ENCODE results near the gene DBET. TPM values are rescaled to one million over a fixed set of nuclear protein-coding genes. Genes with fewer than 3 reads are reported as not detected.
"Not testable (repeated sequence)": the region's sequence is repeated elsewhere in the genome, so short reads cannot be mapped to it uniquely, and the experiment has no call there.

DBET gene
- total RNA-seq, result not detected
- polyA plus RNA-seq, result not detected

- CTCF ChIA-PET (ENCODE audit: partially characterized antibody); intact Hi-C loops (cut with micrococcal nuclease); POLR2A ChIA-PET (ENCODE audit: partially characterized antibody); H3K27me3 ChIP-seq (ENCODE audit: insufficient read depth, low read length); H3K36me3 ChIP-seq (ENCODE audit: insufficient read depth, low read length); H3K27ac Mint-ChIP-seq; DNase-seq; H3K27ac ChIP-seq (ENCODE audit: low read depth, low read length); H3K36me3 Mint-ChIP-seq; H3K9me3 Mint-ChIP-seq; H3K4me3 Mint-ChIP-seq; H3K27me3 Mint-ChIP-seq; H3K4me3 ChIP-seq (ENCODE audit: low read length in 2 of 2); H3K9me3 ChIP-seq (ENCODE audit: control insufficient read depth in 1 of 2, low read length in 2 of 2); H3K4me1 ChIP-seq (ENCODE audit: insufficient read depth, low read length); H3K4me1 Mint-ChIP-seq: not testable (repeated sequence)
These were observed at the start of gene DBET for GRCh38 chr4:190064342-190064741. Gene DBET (plus strand): TSS chr4:190064502.

DNA sequence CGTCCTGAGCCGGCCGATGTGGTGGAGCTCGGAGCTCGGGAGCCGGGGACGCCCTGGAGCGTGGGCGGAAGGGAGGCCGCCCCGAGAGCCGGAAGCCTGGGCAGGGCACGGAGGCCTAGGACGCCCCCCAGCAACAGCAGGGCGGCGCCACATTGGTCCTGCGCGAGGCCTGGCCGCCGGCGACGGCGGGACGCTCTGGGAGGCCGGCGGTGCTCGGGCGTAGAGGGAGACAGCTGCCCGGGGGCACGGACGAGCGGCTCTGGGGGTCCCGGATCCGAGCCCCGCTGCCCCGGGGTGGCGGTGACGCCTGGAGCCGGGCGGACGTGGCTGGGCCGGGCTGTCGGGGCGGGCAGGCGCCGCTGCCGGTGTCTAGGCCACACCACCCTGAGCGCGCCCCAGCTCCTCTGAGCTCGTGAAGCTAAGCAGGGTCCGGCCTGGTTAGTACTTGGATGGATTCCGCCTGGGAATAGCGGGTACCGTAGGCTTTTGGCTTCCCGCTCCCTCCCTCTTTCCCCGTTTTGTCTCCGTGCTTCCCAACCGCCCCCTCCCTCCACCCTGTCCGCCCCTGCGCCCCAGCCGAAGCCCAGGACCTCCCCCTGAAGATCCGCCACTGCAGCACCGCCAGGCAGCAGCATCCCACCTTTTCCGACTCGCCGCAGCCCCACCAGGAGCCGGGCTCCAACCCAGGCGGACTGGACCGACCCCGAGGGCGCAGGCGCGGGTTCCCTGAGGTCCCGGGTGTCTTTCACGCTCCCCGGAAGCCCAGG lies 49.3 kb upstream of the DBET start:
- H3K4me3 ChIP-seq (ENCODE audit: low read length in 2 of 2), result no peak overlapping the region
- H3K9me3 ChIP-seq (ENCODE audit: control insufficient read depth in 1 of 2, low read length in 2 of 2), result no peaks in the 10 kb centered on the region
- peaks cover 7% of the 10 kb centered on the region for H3K4me1 ChIP-seq (ENCODE audit: insufficient read depth, low read length)
- DNase-seq, result no peak
- Mint-ChIP-seq H3K36me3 (peaks cover 0 to 4% of the 10 kb centered on the region in 2 donors), H3K27me3 (peaks cover 50 to 54% of the 10 kb centered on the region in 2 donors), H3K4me3 (peak overlapping the region in 5 of 8 donors; percentile 7 to 60 (median 41)), H3K27ac (no peak overlapping the region), H3K9me3 (peaks cover 0 to 23% (median 11%) of the 10 kb centered on the region in 8 donors), H3K4me1 (peaks cover 11 to 37% (median 29%) of the 10 kb centered on the region in 4 donors)
- peaks cover under 1% of the 10 kb centered on the region for H3K27me3 ChIP-seq (ENCODE audit: insufficient read depth, low read length)
- no peaks in the 10 kb centered on the region for H3K36me3 ChIP-seq (ENCODE audit: insufficient read depth, low read length)
- CTCF ChIA-PET (ENCODE audit: partially characterized antibody), result no interaction called here
- no peak overlapping the region for H3K27ac ChIP-seq (ENCODE audit: low read depth, low read length)
- POLR2A ChIA-PET (ENCODE audit: partially characterized antibody), result no interaction called here
- intact Hi-C loops (cut with micrococcal nuclease), result no loop called here

- no peaks in the 10 kb centered on the region for H3K9me3 ChIP-seq (ENCODE audit: control insufficient read depth in 1 of 2, low read length in 2 of 2)
- CTCF ChIA-PET (ENCODE audit: partially characterized antibody), result no interaction called here
- peaks cover 15% of the 10 kb centered on the region for H3K4me1 ChIP-seq (ENCODE audit: insufficient read depth, low read length)
- H3K27me3 Mint-ChIP-seq, result peaks cover 57 to 62% of the 10 kb centered on the region in 2 donors
- peaks cover 17 to 45% (median 36%) of the 10 kb centered on the region in 4 donors for H3K4me1 Mint-ChIP-seq
- H3K27ac Mint-ChIP-seq, result peak overlapping the region in 1 of 7 donors; percentile 57
- H3K9me3 Mint-ChIP-seq, result peaks cover 0 to 23% (median 12%) of the 10 kb centered on the region in 8 donors
- no peak overlapping the region for H3K4me3 ChIP-seq (ENCODE audit: low read length in 2 of 2)
- H3K27ac ChIP-seq (ENCODE audit: low read depth, low read length), result no peak overlapping the region
- DNase-seq, result no peak
- peaks cover 0 to 4% of the 10 kb centered on the region in 2 donors for H3K36me3 Mint-ChIP-seq
- H3K36me3 ChIP-seq (ENCODE audit: insufficient read depth, low read length), result no peaks in the 10 kb centered on the region
- POLR2A ChIA-PET (ENCODE audit: partially characterized antibody), result no interaction called here
- peak overlapping the region in 5 of 8 donors; percentile 35 to 66 (median 47) for H3K4me3 Mint-ChIP-seq
- intact Hi-C loops (cut with micrococcal nuclease), result no loop called here
- H3K27me3 ChIP-seq (ENCODE audit: insufficient read depth, low read length), result peaks cover 9% of the 10 kb centered on the region
These were observed 48.5 kb upstream of the DBET start for GRCh38 chr4:190015538-190016368.

GRCh38 chr4:190016369-190017289 lies 47.7 kb upstream of the DBET start:
- peaks cover 10% of the 10 kb centered on the region for H3K27me3 ChIP-seq (ENCODE audit: insufficient read depth, low read length)

DNA sequence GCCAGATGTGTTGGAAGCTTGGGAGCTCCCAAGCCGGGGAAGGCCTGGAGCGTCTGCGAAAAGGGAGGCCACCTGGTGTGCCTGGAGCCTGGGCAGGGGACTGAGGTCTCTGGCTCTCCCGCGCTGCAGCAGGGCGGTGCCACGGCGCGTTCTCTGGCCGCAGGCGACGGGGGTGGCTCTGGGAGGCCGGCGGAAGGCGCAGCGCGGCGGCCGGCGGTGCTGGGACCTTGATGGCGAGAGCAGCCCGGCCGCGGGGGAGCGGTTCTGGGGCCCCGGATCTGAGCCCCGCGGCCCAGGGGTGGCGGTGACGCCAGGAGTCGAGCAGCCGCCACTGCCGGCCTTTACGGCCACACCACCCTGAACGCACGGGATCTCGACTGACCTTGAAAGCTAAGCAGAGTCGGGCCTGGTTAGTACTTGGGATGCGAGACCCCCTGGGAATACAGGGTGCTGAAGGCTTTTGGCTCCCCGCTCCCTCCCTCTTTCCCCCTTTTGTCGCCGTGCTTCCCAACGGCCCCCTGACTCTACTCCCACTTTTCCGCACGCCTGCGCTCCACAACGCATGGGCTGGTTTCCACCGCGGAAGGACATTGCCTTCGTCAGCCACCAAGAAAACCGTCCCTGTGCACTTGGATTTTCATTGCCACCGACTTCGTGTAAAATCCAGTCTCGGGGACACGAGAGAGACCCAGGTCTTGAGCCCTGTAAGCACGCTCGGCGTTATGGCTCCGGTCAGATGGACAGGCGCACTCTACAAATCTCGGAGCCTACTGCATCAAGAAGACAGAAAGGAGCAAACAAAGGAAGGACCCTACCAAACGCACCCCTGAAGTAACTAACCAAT lies 46.7 kb upstream of the DBET start:
- peaks cover 19% of the 10 kb centered on the region for H3K4me1 ChIP-seq (ENCODE audit: insufficient read depth, low read length)
- H3K27me3 Mint-ChIP-seq, result peaks cover 57 to 58% of the 10 kb centered on the region in 2 donors
- H3K9me3 ChIP-seq (ENCODE audit: control insufficient read depth in 1 of 2, low read length in 2 of 2), result no peaks in the 10 kb centered on the region
- H3K9me3 Mint-ChIP-seq, result peaks cover 0 to 22% (median 12%) of the 10 kb centered on the region in 8 donors
- CTCF ChIA-PET (ENCODE audit: partially characterized antibody), result no interaction called here
- peaks cover 19 to 52% (median 39%) of the 10 kb centered on the region in 4 donors for H3K4me1 Mint-ChIP-seq
- intact Hi-C loops (cut with micrococcal nuclease), result no loop called here
- POLR2A ChIA-PET (ENCODE audit: partially characterized antibody), result no interaction called here
- H3K36me3 Mint-ChIP-seq, result peaks cover 0 to 4% of the 10 kb centered on the region in 2 donors
- H3K4me3 ChIP-seq (ENCODE audit: low read length in 2 of 2), result no peak overlapping the region
- no peak for DNase-seq
- H3K4me3 Mint-ChIP-seq, result peak overlapping the region in 2 of 8 donors; percentile 40 to 44
- no peak overlapping the region for H3K27ac ChIP-seq (ENCODE audit: low read depth, low read length)
- no peak overlapping the region for H3K27ac Mint-ChIP-seq
- peaks cover 10% of the 10 kb centered on the region for H3K27me3 ChIP-seq (ENCODE audit: insufficient read depth, low read length)
- no peaks in the 10 kb centered on the region for H3K36me3 ChIP-seq (ENCODE audit: insufficient read depth, low read length)

More at GRCh38 chr4:190016369-190017289, 47.7 kb upstream of the DBET start:
- no peak for DNase-seq
- peaks cover 0 to 4% of the 10 kb centered on the region in 2 donors for H3K36me3 Mint-ChIP-seq
- H3K27me3 Mint-ChIP-seq, result peaks cover 60 to 61% of the 10 kb centered on the region in 2 donors
- no peaks in the 10 kb centered on the region for H3K9me3 ChIP-seq (ENCODE audit: control insufficient read depth in 1 of 2, low read length in 2 of 2)
- peaks cover 0 to 23% (median 12%) of the 10 kb centered on the region in 8 donors for H3K9me3 Mint-ChIP-seq
- no peak overlapping the region for H3K4me3 ChIP-seq (ENCODE audit: low read length in 2 of 2)
- ChIA-PET CTCF (ENCODE audit: partially characterized antibody) (no interaction called here), POLR2A (ENCODE audit: partially characterized antibody) (no interaction called here)
- H3K27ac ChIP-seq (ENCODE audit: low read depth, low read length), result no peak overlapping the region
- H3K36me3 ChIP-seq (ENCODE audit: insufficient read depth, low read length), result no peaks in the 10 kb centered on the region
- intact Hi-C loops (cut with micrococcal nuclease), result no loop called here
- peaks cover 19 to 52% (median 39%) of the 10 kb centered on the region in 4 donors for H3K4me1 Mint-ChIP-seq
- H3K4me1 ChIP-seq (ENCODE audit: insufficient read depth, low read length), result peaks cover 19% of the 10 kb centered on the region
- H3K27ac Mint-ChIP-seq, result peak overlapping the region in 1 of 7 donors; percentile 57
- peak overlapping the region in 6 of 8 donors; percentile 15 to 54 (median 37) for H3K4me3 Mint-ChIP-seq

DNA sequence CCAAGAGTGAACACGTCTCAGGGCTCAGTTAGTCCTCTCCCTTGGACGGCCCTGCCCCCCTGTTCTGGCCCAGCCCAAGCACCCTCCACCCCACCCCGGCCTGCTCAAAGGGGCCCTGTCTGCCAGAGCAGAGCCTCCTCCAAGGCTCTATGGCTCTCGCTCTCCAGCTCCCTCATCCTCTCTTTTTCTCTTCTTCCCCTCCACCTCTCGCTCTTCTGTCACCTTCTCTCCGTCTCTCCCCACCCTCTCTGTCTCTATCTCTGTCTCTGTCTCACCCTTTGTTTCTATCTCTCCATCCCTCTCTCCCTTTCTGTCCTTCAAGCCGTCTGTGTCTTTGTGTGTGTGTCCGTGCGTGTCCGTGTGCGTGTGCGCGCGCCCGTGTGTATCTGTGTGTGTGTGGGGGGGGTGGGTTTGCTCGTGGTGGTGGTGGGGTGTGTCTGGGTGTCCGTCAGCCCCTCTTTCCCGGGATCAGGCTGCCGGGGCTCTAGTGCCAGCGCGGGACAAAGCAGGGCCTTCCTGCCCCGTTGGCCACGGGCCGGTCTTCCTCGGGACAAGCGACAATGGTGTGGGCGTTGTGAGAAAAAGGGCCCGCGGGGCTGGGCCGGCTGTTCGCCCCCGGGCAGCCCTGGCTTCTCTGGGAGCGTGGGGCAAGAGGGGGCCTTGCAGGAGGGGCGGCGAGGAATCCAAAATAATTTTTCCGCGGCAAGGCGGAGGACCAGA lies 45.9 kb upstream of the DBET start:
- peaks cover 19 to 52% (median 39%) of the 10 kb centered on the region in 4 donors for H3K4me1 Mint-ChIP-seq
- H3K36me3 Mint-ChIP-seq, result peaks cover 0 to 4% of the 10 kb centered on the region in 2 donors
- peaks cover 55 to 56% of the 10 kb centered on the region in 2 donors for H3K27me3 Mint-ChIP-seq
- Histone ChIP-seq H3K4me3 (ENCODE audit: low read length in 2 of 2) (no peak overlapping the region), H3K27me3 (ENCODE audit: insufficient read depth, low read length) (peaks cover 10% of the 10 kb centered on the region), H3K36me3 (ENCODE audit: insufficient read depth, low read length) (no peaks in the 10 kb centered on the region), H3K9me3 (ENCODE audit: control insufficient read depth in 1 of 2, low read length in 2 of 2) (no peaks in the 10 kb centered on the region), H3K4me1 (ENCODE audit: insufficient read depth, low read length) (peaks cover 19% of the 10 kb centered on the region), H3K27ac (ENCODE audit: low read depth, low read length) (no peak overlapping the region)
- POLR2A ChIA-PET (ENCODE audit: partially characterized antibody), result no interaction called here
- DNase-seq, result no peak
- H3K4me3 Mint-ChIP-seq, result peak overlapping the region in 3 of 8 donors; percentile 40 to 78 (median 55)
- CTCF ChIA-PET (ENCODE audit: partially characterized antibody), result no interaction called here
- no peak overlapping the region for H3K27ac Mint-ChIP-seq
- peaks cover 0 to 15% (median 9%) of the 10 kb centered on the region in 8 donors for H3K9me3 Mint-ChIP-seq
- intact Hi-C loops (cut with micrococcal nuclease), result no loop called here

Data from CD4-positive, alpha-beta memory T cell (primary cell).